ENCODE measurements around the gene HOXA7.

- TF ChIP-seq CTCF (IDR thresholded peaks at IDR 0.05; ENCODE audit: borderline replicate concordance, extremely low read depth, low read length, poor library complexity, severe bottlenecking): no peak
- no peak for TF ChIP-seq EZH2 (IDR thresholded peaks at IDR 0.05; ENCODE audit: borderline replicate concordance, low read depth, low read length, severe bottlenecking)
Observed at GRCh38 chr7:27166531-27167505, 10.3 kb upstream of the HOXA7 start.
